ENCODE data around the gene ABHD14A. TPM values are rescaled to one million over a fixed set of nuclear protein-coding genes. Genes with fewer than 3 reads are reported as not detected.

ABHD14A gene
- total RNA-seq, 1 donor = 18.8 TPM

GRCh38 chr3:52018319-52019000, 43.6 kb downstream of the ABHD14A start:
- Histone ChIP-seq H2AFZ (ENCODE audit: low read length) (no peak overlapping the region), H3K4me2 (ENCODE audit: insufficient read depth, low read length) (no peak overlapping the region), H3K4me3 (ENCODE audit: insufficient read depth, low read length) (no peak overlapping the region), H3K36me3 (ENCODE audit: insufficient read depth, low read length) (no peaks in the 10 kb centered on the region), H3K79me2 (ENCODE audit: insufficient read depth, low read length) (no peaks in the 10 kb centered on the region), H3K27ac (ENCODE audit: low read depth, low read length) (no peak overlapping the region), H3K4me1 (ENCODE audit: insufficient read depth, low read length) (peaks cover 25% of the 10 kb centered on the region), H3K27me3 (ENCODE audit: insufficient read depth, low read length) (no peaks in the 10 kb centered on the region), H4K20me1 (ENCODE audit: insufficient read depth, low read length) (no peaks in the 10 kb centered on the region), H3K9me3 (ENCODE audit: low read depth, low read length) (no peaks in the 10 kb centered on the region)
- no peak for TF ChIP-seq CTCF (IDR thresholded peaks at IDR 0.05; ENCODE audit: extremely low read depth, low read depth, low read length)
- DNase-seq (ENCODE audit: insufficient read length, low spot score, missing footprints) = no peak

- Histone ChIP-seq H3K79me2 (ENCODE audit: insufficient read depth, low read length) (no peaks in the 10 kb centered on the region), H2AFZ (ENCODE audit: low read length) (peak overlapping the region; percentile 5), H4K20me1 (ENCODE audit: insufficient read depth, low read length) (no peaks in the 10 kb centered on the region), H3K4me3 (ENCODE audit: insufficient read depth, low read length) (no peak overlapping the region), H3K27me3 (ENCODE audit: insufficient read depth, low read length) (no peaks in the 10 kb centered on the region), H3K27ac (ENCODE audit: low read depth, low read length) (no peak overlapping the region), H3K9me3 (ENCODE audit: low read depth, low read length) (no peaks in the 10 kb centered on the region), H3K36me3 (ENCODE audit: insufficient read depth, low read length) (no peaks in the 10 kb centered on the region), H3K4me1 (ENCODE audit: insufficient read depth, low read length) (peaks cover 32% of the 10 kb centered on the region), H3K4me2 (ENCODE audit: insufficient read depth, low read length) (no peak overlapping the region)
- no peak for TF ChIP-seq CTCF (IDR thresholded peaks at IDR 0.05; ENCODE audit: extremely low read depth, low read depth, low read length)
- DNase-seq (ENCODE audit: insufficient read length, low spot score, missing footprints) = no peak
These were observed 44.7 kb downstream of the ABHD14A start for GRCh38 chr3:52019352-52020080.

- H3K27me3 ChIP-seq (ENCODE audit: insufficient read depth, low read length) = no peaks in the 10 kb centered on the region
- no peak overlapping the region for H3K4me3 ChIP-seq (ENCODE audit: insufficient read depth, low read length)
- no peak for DNase-seq (ENCODE audit: insufficient read length, low spot score, missing footprints)
- H3K79me2 ChIP-seq (ENCODE audit: insufficient read depth, low read length) = no peaks in the 10 kb centered on the region
- H2AFZ ChIP-seq (ENCODE audit: low read length) = peak overlapping the region; percentile 29
- H3K4me2 ChIP-seq (ENCODE audit: insufficient read depth, low read length) = no peak overlapping the region
- no peaks in the 10 kb centered on the region for H3K9me3 ChIP-seq (ENCODE audit: low read depth, low read length)
- H3K36me3 ChIP-seq (ENCODE audit: insufficient read depth, low read length) = no peaks in the 10 kb centered on the region
- no peak overlapping the region for H3K27ac ChIP-seq (ENCODE audit: low read depth, low read length)
- no peaks in the 10 kb centered on the region for H4K20me1 ChIP-seq (ENCODE audit: insufficient read depth, low read length)
- peaks cover 32% of the 10 kb centered on the region for H3K4me1 ChIP-seq (ENCODE audit: insufficient read depth, low read length)
- no peak for TF ChIP-seq CTCF (IDR thresholded peaks at IDR 0.05; ENCODE audit: extremely low read depth, low read depth, low read length)
These were observed 45.9 kb downstream of the ABHD14A start for GRCh38 chr3:52020796-52021195.
